H1 (cell line): Measurements from ENCODE around the gene CDC42SE2. TPM values are rescaled to one million over a fixed set of nuclear protein-coding genes. Genes with fewer than 3 reads are reported as not detected.

Experiments used
- BACH1 ChIP-seq: IDR thresholded peaks from 2 replicates; pipeline ENCODE4 v1.6.1; 2012; ENCODE audit warnings: low read length, improper control_type of control experiment
- CBX8 ChIP-seq: fragments of 300-800, 300-1000 bp; sonication (generic); IDR thresholded peaks from 2 replicates; pipeline ENCODE4 v1.7.1; 2016; ENCODE audit warnings: low read depth, low read length, borderline replicate concordance
- POLR2AphosphoS5 ChIP-seq: IDR thresholded peaks from 2 replicates; pipeline ENCODE4 v1.6.1; 2011; ENCODE audit warnings: low read depth, low read length
- SAP30 ChIP-seq: fragments of 300-600 bp; sonication (generic); IDR thresholded peaks from 2 replicates; pipeline ENCODE4 v1.7.1; 2012; ENCODE audit warnings: low read length, moderate library complexity, mild to moderate bottlenecking, inconsistent platforms; ENCODE audit not compliant: insufficient read depth, insufficient replicate concordance
- SP2 ChIP-seq: IDR thresholded peaks from 2 replicates; pipeline ENCODE4 v1.6.1; 2012; ENCODE audit warnings: mild to moderate bottlenecking, low read length, inconsistent platforms
- ZNF274 ChIP-seq: IDR thresholded peaks from 2 replicates; pipeline ENCODE4 v1.7.0; 2012; ENCODE audit warnings: low read length, borderline replicate concordance; ENCODE audit errors: extremely low read depth
- polyA plus RNA-seq, 7 experiments: library from polyadenylated mRNA; depleted of rRNA in 3 of 7; stranded (reverse) in 5 of 7; unstranded in 2 of 7; fragments of >200 nt in 5 of 7; fragments of 200-250 nt in 2 of 7; gene quantifications; 1 replicate in 5 of 7; 2 replicates in 1 of 7; 4 replicates in 1 of 7; pipeline versions ENCODE4 v1.2.1 to v1.2.3, GENCODE V29; 2011 to 2013; ENCODE audit warnings: missing spikeins in 2 of 7, mixed read lengths in 2 of 7
- total RNA-seq: library from RNA; stranded (reverse); fragmentation: NEBNext Ultra II Directional; extraction: Animal tissue kit (Norgen Biotek cat#: 25700); gene quantifications from 2 replicates; pipeline ENCODE4 v1.2.1, GENCODE V29; 2021

Gene CDC42SE2
- total and polyA plus RNA-seq, 2 of the 8 experiments (the other 6 are each of a cell fraction or from before 2014, with no cell fraction given), result 16.7 to 30.8 TPM

DNA sequence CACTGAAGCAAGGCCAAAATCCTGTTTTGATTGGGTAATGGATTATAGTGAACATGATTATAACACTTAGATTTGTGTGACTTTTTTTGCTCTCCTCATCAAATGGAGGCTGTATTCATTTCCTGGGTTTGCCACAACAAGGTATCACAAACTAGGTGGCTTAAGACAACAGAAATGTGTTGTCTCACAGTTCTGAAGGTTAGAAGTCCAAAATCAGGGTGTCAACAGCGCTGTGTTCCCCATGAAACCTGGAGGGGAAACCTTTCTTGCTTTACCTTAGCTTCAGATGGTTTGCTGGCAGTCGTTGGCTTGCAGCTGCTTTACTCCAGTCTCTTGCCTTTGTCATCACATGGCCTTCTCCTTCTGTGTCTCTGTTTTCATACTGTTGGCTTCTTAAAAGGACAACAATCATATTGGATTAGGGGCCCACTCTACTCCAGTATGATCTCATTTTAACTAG, 32.4 kb downstream of the CDC42SE2 start (continued):
- TF ChIP-seq ZNF274, result no peak
- no peak for TF ChIP-seq SAP30
- no peak for TF ChIP-seq CBX8
- TF ChIP-seq POLR2AphosphoS5, result no peak
- TF ChIP-seq SP2, result no peak
- TF ChIP-seq BACH1, result no peak
